Measurements from ENCODE around the gene ZDHHC8. TPM values are rescaled to one million over a fixed set of nuclear protein-coding genes. Genes with fewer than 3 reads are reported as not detected.

The ZDHHC8 gene
- total RNA-seq, 1 experiment from 2014 or later: 89.3 TPM

DNA sequence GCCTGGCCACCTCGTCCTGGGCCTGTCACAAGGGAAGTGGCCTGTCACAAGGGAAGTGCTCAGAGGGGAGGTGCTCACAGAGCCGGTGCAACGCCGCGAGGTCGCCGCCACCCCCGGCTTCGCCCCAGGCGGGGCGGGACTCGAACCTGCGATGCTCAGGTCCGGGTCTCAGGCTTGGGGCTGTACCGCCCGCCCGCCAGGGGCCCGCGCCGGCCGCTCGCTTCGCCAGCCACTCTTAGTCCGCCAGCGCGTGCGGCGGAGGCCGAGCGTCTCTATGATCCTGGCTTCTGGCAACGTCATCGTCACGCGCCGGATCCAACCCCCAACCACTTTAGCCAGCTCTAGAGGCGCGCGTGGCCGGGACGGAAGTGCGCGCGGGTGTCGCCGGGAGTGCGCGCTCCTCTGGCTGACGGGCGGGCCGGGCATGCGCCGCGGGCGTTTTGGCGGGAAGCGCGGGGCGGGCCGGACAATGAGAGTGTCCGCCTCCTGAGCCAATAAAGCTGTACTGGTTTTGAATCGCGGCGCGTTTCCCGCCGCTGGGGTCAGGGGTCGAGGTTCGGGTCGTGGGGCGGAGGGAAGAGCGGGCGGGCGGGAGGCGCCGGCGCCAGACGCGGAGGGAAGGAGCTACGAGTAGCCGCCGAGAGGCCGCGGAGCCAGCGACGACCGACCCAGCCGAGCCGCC lies 14.5 kb upstream of the ZDHHC8 start, which contains the start of gene TRMT2A:
Gene TRMT2A (minus strand): TSS at position 276 of the 682 bp plus-strand sequence. CDS start 320 bp downstream, outside the sequence.
- POLR2A ChIA-PET: no interaction called here
- Histone ChIP-seq H3K27me3 (ENCODE audit: insufficient read depth, low read length) (no peaks in the 10 kb centered on the region), H3K27ac (ENCODE audit: low read depth, low read length) (peak within 1 kb of the TSS; percentile 79), H3K79me2 (ENCODE audit: insufficient read depth, low read length) (peaks cover 77% of the 10 kb centered on the region), H3K9me2 (ENCODE audit: insufficient read depth) (no peaks in the 10 kb centered on the region), H3K36me3 (ENCODE audit: control insufficient read depth in 1 of 2, insufficient read depth in 2 of 2, low read length in 2 of 2) (peaks cover 20 to 47% of the 10 kb centered on the region in 2 experiments), H3K9ac (ENCODE audit: low read length) (peak within 1 kb of the TSS; percentile 99), H3K4me3 (replicated peaks in 1 of 2; ENCODE audit: low read depth in 1 of 2, low read length in 2 of 2) (peak within 1 kb of the TSS; percentile 96 to 97), H3K9me3 (ENCODE audit: control insufficient read depth in 1 of 2, insufficient read depth in 1 of 2, low read depth in 1 of 2, low read length in 2 of 2) (no peaks in the 10 kb centered on the region), H3K4me2 (ENCODE audit: low read length) (peak within 1 kb of the TSS; percentile 91), H3K4me1 (ENCODE audit: control insufficient read depth in 1 of 2, insufficient read depth in 2 of 2, low read length in 2 of 2) (peaks cover 12 to 27% of the 10 kb centered on the region in 2 experiments), H2AFZ (ENCODE audit: low read depth, low read length, poor library complexity, severe bottlenecking) (no peak within 1 kb of the TSS), H4K20me1 (ENCODE audit: insufficient read depth) (no peaks in the 10 kb centered on the region)
- BruUV-seq (replicated peaks): no TSS peak
- ATAC-seq (peak; percentile 81), DNase-seq (ENCODE audit: low read depth, low spot score) (peak; percentile 97)
- CTCF ChIA-PET: interaction anchor here (1.7 kb wide), 1 partner anchor 12 kb away, joined by 3 read pairs; no protein-coding TSS in a partner anchor
- RAD21 ChIA-PET (ENCODE audit: low non-redundant PET in 1 of 2, low total read pairs in 2 of 2, uncharacterized antibody in 2 of 2, unreplicated experiment in 2 of 2): no interaction called here
- intact Hi-C loops (cut with micrococcal nuclease): loop anchor here (1.0 to 10.0 kb wide), 2 partner anchors 37 to 152 kb away; partner anchors contain the start of gene DGCR8
- no peak for TF ChIP-seq FOSL1 (IDR thresholded peaks at IDR 0.05; ENCODE audit: low read depth)
- TF ChIP-seq CEBPB (IDR thresholded peaks at IDR 0.05; ENCODE audit: low read depth): no peak
- peak; percentile 87; the same call in 1 of the 2 replicates for TF ChIP-seq SRF (IDR thresholded peaks at IDR 0.05; ENCODE audit: low read depth)
- peak; percentile 44 for TF ChIP-seq TCF7L2 (IDR thresholded peaks at IDR 0.05; ENCODE audit: borderline replicate concordance, extremely low read depth, insufficient read depth, insufficient read length)
- TF ChIP-seq EZH2phosphoT487 (IDR thresholded peaks at IDR 0.05; ENCODE audit: borderline replicate concordance): no peak
- no peak for TF ChIP-seq ZNF274 (IDR thresholded peaks at IDR 0.05; ENCODE audit: low read depth, low read length)
- TF ChIP-seq, protein P1, sequence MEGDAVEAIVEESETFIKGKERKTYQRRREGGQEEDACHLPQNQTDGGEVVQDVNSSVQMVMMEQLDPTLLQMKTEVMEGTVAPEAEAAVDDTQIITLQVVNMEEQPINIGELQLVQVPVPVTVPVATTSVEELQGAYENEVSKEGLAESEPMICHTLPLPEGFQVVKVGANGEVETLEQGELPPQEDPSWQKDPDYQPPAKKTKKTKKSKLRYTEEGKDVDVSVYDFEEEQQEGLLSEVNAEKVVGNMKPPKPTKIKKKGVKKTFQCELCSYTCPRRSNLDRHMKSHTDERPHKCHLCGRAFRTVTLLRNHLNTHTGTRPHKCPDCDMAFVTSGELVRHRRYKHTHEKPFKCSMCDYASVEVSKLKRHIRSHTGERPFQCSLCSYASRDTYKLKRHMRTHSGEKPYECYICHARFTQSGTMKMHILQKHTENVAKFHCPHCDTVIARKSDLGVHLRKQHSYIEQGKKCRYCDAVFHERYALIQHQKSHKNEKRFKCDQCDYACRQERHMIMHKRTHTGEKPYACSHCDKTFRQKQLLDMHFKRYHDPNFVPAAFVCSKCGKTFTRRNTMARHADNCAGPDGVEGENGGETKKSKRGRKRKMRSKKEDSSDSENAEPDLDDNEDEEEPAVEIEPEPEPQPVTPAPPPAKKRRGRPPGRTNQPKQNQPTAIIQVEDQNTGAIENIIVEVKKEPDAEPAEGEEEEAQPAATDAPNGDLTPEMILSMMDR (IDR thresholded peaks at IDR 0.05 in 2 of 3, conservative IDR thresholded peaks at IDR 0.05 in 1 of 3; ENCODE audit: borderline replicate concordance in 1 of 3, insufficient read depth in 1 of 3, low read depth in 2 of 3, low read length in 2 of 3): no peak
- TF ChIP-seq, protein P2, sequence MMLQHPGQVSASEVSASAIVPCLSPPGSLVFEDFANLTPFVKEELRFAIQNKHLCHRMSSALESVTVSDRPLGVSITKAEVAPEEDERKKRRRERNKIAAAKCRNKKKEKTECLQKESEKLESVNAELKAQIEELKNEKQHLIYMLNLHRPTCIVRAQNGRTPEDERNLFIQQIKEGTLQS (IDR thresholded peaks at IDR 0.05): no peak
- TF ChIP-seq SP1 (IDR thresholded peaks at IDR 0.05; ENCODE audit: low read depth): peak; percentile 73
- no peak for TF ChIP-seq RAD21 (IDR thresholded peaks at IDR 0.05; ENCODE audit: low read depth)
- TF ChIP-seq CBX3 (IDR thresholded peaks at IDR 0.05; ENCODE audit: low read depth): no peak; the same call in 1 of the 2 replicates
- TF ChIP-seq, protein P3, sequence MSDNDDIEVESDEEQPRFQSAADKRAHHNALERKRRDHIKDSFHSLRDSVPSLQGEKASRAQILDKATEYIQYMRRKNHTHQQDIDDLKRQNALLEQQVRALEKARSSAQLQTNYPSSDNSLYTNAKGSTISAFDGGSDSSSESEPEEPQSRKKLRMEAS (IDR thresholded peaks at IDR 0.05): peak; percentile 91
- TF ChIP-seq, protein P4, sequence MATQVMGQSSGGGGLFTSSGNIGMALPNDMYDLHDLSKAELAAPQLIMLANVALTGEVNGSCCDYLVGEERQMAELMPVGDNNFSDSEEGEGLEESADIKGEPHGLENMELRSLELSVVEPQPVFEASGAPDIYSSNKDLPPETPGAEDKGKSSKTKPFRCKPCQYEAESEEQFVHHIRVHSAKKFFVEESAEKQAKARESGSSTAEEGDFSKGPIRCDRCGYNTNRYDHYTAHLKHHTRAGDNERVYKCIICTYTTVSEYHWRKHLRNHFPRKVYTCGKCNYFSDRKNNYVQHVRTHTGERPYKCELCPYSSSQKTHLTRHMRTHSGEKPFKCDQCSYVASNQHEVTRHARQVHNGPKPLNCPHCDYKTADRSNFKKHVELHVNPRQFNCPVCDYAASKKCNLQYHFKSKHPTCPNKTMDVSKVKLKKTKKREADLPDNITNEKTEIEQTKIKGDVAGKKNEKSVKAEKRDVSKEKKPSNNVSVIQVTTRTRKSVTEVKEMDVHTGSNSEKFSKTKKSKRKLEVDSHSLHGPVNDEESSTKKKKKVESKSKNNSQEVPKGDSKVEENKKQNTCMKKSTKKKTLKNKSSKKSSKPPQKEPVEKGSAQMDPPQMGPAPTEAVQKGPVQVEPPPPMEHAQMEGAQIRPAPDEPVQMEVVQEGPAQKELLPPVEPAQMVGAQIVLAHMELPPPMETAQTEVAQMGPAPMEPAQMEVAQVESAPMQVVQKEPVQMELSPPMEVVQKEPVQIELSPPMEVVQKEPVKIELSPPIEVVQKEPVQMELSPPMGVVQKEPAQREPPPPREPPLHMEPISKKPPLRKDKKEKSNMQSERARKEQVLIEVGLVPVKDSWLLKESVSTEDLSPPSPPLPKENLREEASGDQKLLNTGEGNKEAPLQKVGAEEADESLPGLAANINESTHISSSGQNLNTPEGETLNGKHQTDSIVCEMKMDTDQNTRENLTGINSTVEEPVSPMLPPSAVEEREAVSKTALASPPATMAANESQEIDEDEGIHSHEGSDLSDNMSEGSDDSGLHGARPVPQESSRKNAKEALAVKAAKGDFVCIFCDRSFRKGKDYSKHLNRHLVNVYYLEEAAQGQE (IDR thresholded peaks at IDR 0.05; ENCODE audit: low read depth): no peak
- peak; percentile 38 for TF ChIP-seq POLR2A (IDR thresholded peaks at IDR 0.05; ENCODE audit: borderline replicate concordance, extremely low read depth, insufficient read depth, insufficient read length)
- no peak for TF ChIP-seq YY1 (IDR thresholded peaks at IDR 0.05; ENCODE audit: extremely low read depth, insufficient replicate concordance, low read depth, low read length)
- TF ChIP-seq JUND (IDR thresholded peaks at IDR 0.05): no peak
- TF ChIP-seq ZFX (IDR thresholded peaks at IDR 0.05): no peak
- peak; percentile 50 for TF ChIP-seq POLR2AphosphoS5 (IDR thresholded peaks at IDR 0.05; ENCODE audit: low read depth, low read length)
- TF ChIP-seq EGR1 (IDR thresholded peaks at IDR 0.05; ENCODE audit: low read depth): no peak; the same call in 1 of the 2 replicates
- no peak for TF ChIP-seq EZH2 (IDR thresholded peaks at IDR 0.05)
- TF ChIP-seq ELF1 (IDR thresholded peaks at IDR 0.05; ENCODE audit: borderline replicate concordance, low read depth): no peak; the same call in 1 of the 2 replicates

Data from HCT116 (cell line).